ENCODE results near the gene ZNF275. TPM values are rescaled to one million over a fixed set of nuclear protein-coding genes. Genes with fewer than 3 reads are reported as not detected.

Gene ZNF275
- total RNA-seq, 1 experiment from 2014 or later = 5.0 TPM

DNA sequence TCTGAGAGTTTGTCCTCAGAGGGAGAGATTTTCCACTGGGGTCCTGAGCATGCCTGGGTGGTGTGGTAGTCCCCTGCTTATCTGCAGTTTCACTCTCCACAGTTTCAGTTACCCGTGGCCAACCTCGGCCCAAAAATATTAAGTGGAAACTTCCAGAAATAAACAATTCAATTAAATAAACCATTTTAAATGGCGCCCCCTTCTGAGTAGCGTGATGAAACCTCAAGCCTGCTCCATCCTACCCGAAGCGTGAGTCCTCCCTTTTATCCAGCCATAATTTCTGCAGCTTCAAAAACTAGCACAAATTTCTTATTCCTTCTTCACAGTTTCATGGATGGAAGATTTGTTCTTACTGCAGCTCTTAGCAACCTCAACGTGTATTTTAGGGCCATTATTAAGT lies 40.5 kb downstream of the ZNF275 start:
- POLR2A ChIA-PET = no interaction called here
- BruUV-seq (replicated peaks) = no TSS peak

GRCh38 chrX:153375571-153375970 lies 41.6 kb downstream of the ZNF275 start:
- ChIA-PET CTCF (no interaction called here), POLR2A (no interaction called here)
- Histone ChIP-seq H3K4me3 (ENCODE audit: low read depth in 2 of 2, low read length in 2 of 2) (no peak overlapping the region), H3K27ac (ENCODE audit: low read length) (no peak overlapping the region), H3K27me3 (ENCODE audit: control insufficient read depth, insufficient read depth, low read length) (peaks cover 4% of the 10 kb centered on the region; the same call in 1 of the 2 replicates), H3K4me1 (ENCODE audit: control insufficient read depth, insufficient read depth, low read length) (no peaks in the 10 kb centered on the region), H3K36me3 (ENCODE audit: control insufficient read depth, insufficient read depth, low read length) (no peaks in the 10 kb centered on the region), H3K9me3 (ENCODE audit: control insufficient read depth, insufficient read depth, low read depth, low read length) (no peaks in the 10 kb centered on the region)
- intact Hi-C loops (cut with micrococcal nuclease; ENCODE audit: unreplicated experiment) = no loop called here
- TF ChIP-seq SIN3A (IDR thresholded peaks at IDR 0.05; ENCODE audit: borderline replicate concordance, insufficient read depth, low read depth, low read length) = no peak
- no peak for TF ChIP-seq REST (IDR thresholded peaks at IDR 0.05; ENCODE audit: insufficient read depth in 1 of 2, low read depth in 2 of 2, low read length in 1 of 2)
- no peak for TF ChIP-seq POLR2AphosphoS5 (IDR thresholded peaks at IDR 0.05; ENCODE audit: low read depth, low read length)
- TF ChIP-seq CTCF (IDR thresholded peaks at IDR 0.05) = no peak
- TF ChIP-seq TCF7L2 (IDR thresholded peaks at IDR 0.05; ENCODE audit: low read depth, low read length) = no peak
- no TSS peak for BruUV-seq (replicated peaks)
- in situ Hi-C loops (cut with HindIII; ENCODE audit: low pct_unique_long_range_greater_than_20kb, low sequenced_read_pairs) = no loop called here
- ATAC-seq (no peak), DNase-seq (ENCODE audit: low read depth, low spot score) (no peak)

More for the DNA sequence above, 40.5 kb downstream of the ZNF275 start:
- CTCF ChIA-PET = no interaction called here
- intact Hi-C loops (cut with micrococcal nuclease; ENCODE audit: unreplicated experiment) (no loop called here), in situ Hi-C loops (cut with HindIII; ENCODE audit: low pct_unique_long_range_greater_than_20kb, low sequenced_read_pairs) (no loop called here)
- ATAC-seq (no peak), DNase-seq (ENCODE audit: low read depth, low spot score) (no peak)
- Histone ChIP-seq H3K4me1 (ENCODE audit: control insufficient read depth, insufficient read depth, low read length) (no peaks in the 10 kb centered on the region), H3K4me3 (ENCODE audit: low read depth in 2 of 2, low read length in 2 of 2) (no peak overlapping the region), H3K9me3 (ENCODE audit: control insufficient read depth, insufficient read depth, low read depth, low read length) (no peaks in the 10 kb centered on the region), H3K27me3 (ENCODE audit: control insufficient read depth, insufficient read depth, low read length) (peaks cover 4% of the 10 kb centered on the region; the same call in 1 of the 2 replicates), H3K27ac (ENCODE audit: low read length) (no peak overlapping the region), H3K36me3 (ENCODE audit: control insufficient read depth, insufficient read depth, low read length) (no peaks in the 10 kb centered on the region)
- TF ChIP-seq POLR2AphosphoS5 (IDR thresholded peaks at IDR 0.05; ENCODE audit: low read depth, low read length) (no peak), CTCF (IDR thresholded peaks at IDR 0.05) (no peak; the same call in 1 of the 2 replicates), TCF7L2 (IDR thresholded peaks at IDR 0.05; ENCODE audit: low read depth, low read length) (no peak), SIN3A (IDR thresholded peaks at IDR 0.05; ENCODE audit: borderline replicate concordance, insufficient read depth, low read depth, low read length) (no peak), REST (IDR thresholded peaks at IDR 0.05; ENCODE audit: insufficient read depth in 1 of 2, low read depth in 2 of 2, low read length in 1 of 2) (no peak)

Measured in Panc1 (cell line).